ENCODE results near the gene NFRKB. TPM values are rescaled to one million over a fixed set of nuclear protein-coding genes. Genes with fewer than 3 reads are reported as not detected.
"Not testable (repeated sequence)": the region's sequence is repeated elsewhere in the genome, so short reads cannot be mapped to it uniquely, and the experiment has no call there.

The NFRKB gene
- total RNA-seq, 2 donors from 2014 or later: 41.8 to 44.0 TPM

GRCh38 chr11:129922674-129923073 is 27.3 kb upstream of the NFRKB start:
- no peak overlapping the region for H3K27ac Mint-ChIP-seq
- peaks cover 5% of the 10 kb centered on the region for H3K4me1 Mint-ChIP-seq
- ATAC-seq (replicated peaks): no peak
- H3K9me3 Mint-ChIP-seq: no peaks in the 10 kb centered on the region
- peaks cover 47% of the 10 kb centered on the region for H3K36me3 Mint-ChIP-seq (ENCODE audit: low read depth)
- H3K4me3 Mint-ChIP-seq: no peak overlapping the region
- H3K27me3 Mint-ChIP-seq: no peaks in the 10 kb centered on the region

GRCh38 chr11:129918361-129918760 is 23.0 kb upstream of the NFRKB start:
- Mint-ChIP-seq H3K27me3 (no peaks in the 10 kb centered on the region), H3K4me3 (no peak overlapping the region), H3K9me3 (no peaks in the 10 kb centered on the region), H3K4me1 (peaks cover 2% of the 10 kb centered on the region), H3K36me3 (ENCODE audit: low read depth) (peaks cover 63% of the 10 kb centered on the region), H3K27ac (no peak overlapping the region)
- no peak for ATAC-seq (replicated peaks)

- H3K27ac Mint-ChIP-seq: no peak overlapping the region
- no peaks in the 10 kb centered on the region for H3K27me3 Mint-ChIP-seq
- H3K4me3 Mint-ChIP-seq: no peak overlapping the region
- ATAC-seq (replicated peaks): no peak
- H3K36me3 Mint-ChIP-seq (ENCODE audit: low read depth): peaks cover 63% of the 10 kb centered on the region
- H3K4me1 Mint-ChIP-seq: no peaks in the 10 kb centered on the region
- H3K9me3 Mint-ChIP-seq: no peaks in the 10 kb centered on the region
Measured at GRCh38 chr11:129917231-129917630, 21.9 kb upstream of the NFRKB start.

GRCh38 chr11:129911298-129911697 is 15.9 kb upstream of the NFRKB start:
- H3K9me3 Mint-ChIP-seq: no peaks in the 10 kb centered on the region
- no peaks in the 10 kb centered on the region for H3K27me3 Mint-ChIP-seq
- H3K27ac Mint-ChIP-seq: peak overlapping the region; percentile 76
- peaks cover 83% of the 10 kb centered on the region for H3K36me3 Mint-ChIP-seq (ENCODE audit: low read depth)
- no peak for ATAC-seq (replicated peaks)
- H3K4me1 Mint-ChIP-seq: peaks cover 6% of the 10 kb centered on the region
- H3K4me3 Mint-ChIP-seq: peak overlapping the region; percentile 2

GRCh38 chr11:129910360-129910759 is 15.0 kb upstream of the NFRKB start:
- ATAC-seq (replicated peaks): no peak
- Mint-ChIP-seq H3K4me3 (no peak overlapping the region), H3K9me3 (no peaks in the 10 kb centered on the region)

GRCh38 chr11:129905402-129905801 is 10.0 kb upstream of the NFRKB start:
- H3K36me3 Mint-ChIP-seq (ENCODE audit: low read depth): peaks cover 85% of the 10 kb centered on the region
- no peak overlapping the region for H3K4me3 Mint-ChIP-seq
- H3K27ac Mint-ChIP-seq: no peak overlapping the region

More at GRCh38 chr11:129910360-129910759, 15.0 kb upstream of the NFRKB start:
- no peak overlapping the region for H3K27ac Mint-ChIP-seq
- H3K36me3 Mint-ChIP-seq (ENCODE audit: low read depth): peaks cover 83% of the 10 kb centered on the region
- no peaks in the 10 kb centered on the region for H3K27me3 Mint-ChIP-seq
- H3K4me1 Mint-ChIP-seq: peaks cover 6% of the 10 kb centered on the region

GRCh38 chr11:129896062-129896461 is 684 bp upstream of the NFRKB start:
- H3K36me3 Mint-ChIP-seq (ENCODE audit: low read depth): peaks cover 42% of the 10 kb centered on the region
- peaks cover 29% of the 10 kb centered on the region for H3K4me1 Mint-ChIP-seq
- peak overlapping the region; percentile 86 for H3K4me3 Mint-ChIP-seq
- H3K9me3 Mint-ChIP-seq: no peaks in the 10 kb centered on the region
- ATAC-seq (replicated peaks): no peak
- no peaks in the 10 kb centered on the region for H3K27me3 Mint-ChIP-seq
- peak overlapping the region; percentile 81 for H3K27ac Mint-ChIP-seq

More at GRCh38 chr11:129905402-129905801, 10.0 kb upstream of the NFRKB start:
- ATAC-seq (replicated peaks): no peak
- no peaks in the 10 kb centered on the region for H3K9me3 Mint-ChIP-seq
- no peaks in the 10 kb centered on the region for H3K27me3 Mint-ChIP-seq
- no peaks in the 10 kb centered on the region for H3K4me1 Mint-ChIP-seq

GRCh38 chr11:129894278-129895125 is 876 bp downstream of the NFRKB start:
- ATAC-seq (replicated peaks): no peak
- Mint-ChIP-seq H3K4me1 (peaks cover 32% of the 10 kb centered on the region), H3K4me3 (peak overlapping the region; percentile 86)

GRCh38 chr11:129888451-129888850 is 6.9 kb downstream of the NFRKB start:
- peaks cover 97% of the 10 kb centered on the region for H3K36me3 Mint-ChIP-seq (ENCODE audit: low read depth)
- no peaks in the 10 kb centered on the region for H3K9me3 Mint-ChIP-seq
- peaks cover 24% of the 10 kb centered on the region for H3K4me1 Mint-ChIP-seq
- peak; percentile 56 for ATAC-seq (replicated peaks)
- H3K27me3 Mint-ChIP-seq: no peaks in the 10 kb centered on the region
- peak overlapping the region; percentile 66 for H3K27ac Mint-ChIP-seq
- peak overlapping the region; percentile 37 for H3K4me3 Mint-ChIP-seq

More at GRCh38 chr11:129894278-129895125, 876 bp downstream of the NFRKB start:
- Mint-ChIP-seq H3K27me3 (no peaks in the 10 kb centered on the region), H3K36me3 (ENCODE audit: low read depth) (peaks cover 47% of the 10 kb centered on the region), H3K27ac (peak overlapping the region; percentile 84), H3K9me3 (no peaks in the 10 kb centered on the region)

GRCh38 chr11:129885381-129885780 is 10.0 kb downstream of the NFRKB start:
- Mint-ChIP-seq H3K4me3 (no peak overlapping the region), H3K9me3 (no peaks in the 10 kb centered on the region), H3K27me3 (no peaks in the 10 kb centered on the region), H3K27ac (no peak overlapping the region), H3K4me1 (peaks cover 11% of the 10 kb centered on the region), H3K36me3 (ENCODE audit: low read depth) (peaks cover 100% of the 10 kb centered on the region)
- no peak for ATAC-seq (replicated peaks)

- Mint-ChIP-seq H3K4me1 (peaks cover 9% of the 10 kb centered on the region), H3K27ac (no peak overlapping the region), H3K27me3 (no peaks in the 10 kb centered on the region), H3K4me3 (no peak overlapping the region), H3K36me3 (ENCODE audit: low read depth) (peaks cover 100% of the 10 kb centered on the region), H3K9me3 (no peaks in the 10 kb centered on the region)
- ATAC-seq (replicated peaks): no peak
Measured at GRCh38 chr11:129884581-129884980, 10.8 kb downstream of the NFRKB start.

GRCh38 chr11:129881570-129882170 is 13.7 kb downstream of the NFRKB start:
- no peaks in the 10 kb centered on the region for H3K27me3 Mint-ChIP-seq
- no peaks in the 10 kb centered on the region for H3K9me3 Mint-ChIP-seq
- H3K27ac Mint-ChIP-seq: no peak overlapping the region
- H3K36me3 Mint-ChIP-seq (ENCODE audit: low read depth): peaks cover 100% of the 10 kb centered on the region
- no peaks in the 10 kb centered on the region for H3K4me1 Mint-ChIP-seq
- no peak overlapping the region for H3K4me3 Mint-ChIP-seq
- no peak for ATAC-seq (replicated peaks)

GRCh38 chr11:129880311-129880710 is 15.1 kb downstream of the NFRKB start:
- peaks cover 100% of the 10 kb centered on the region for H3K36me3 Mint-ChIP-seq (ENCODE audit: low read depth)
- H3K27me3 Mint-ChIP-seq: no peaks in the 10 kb centered on the region
- no peaks in the 10 kb centered on the region for H3K9me3 Mint-ChIP-seq
- H3K4me3 Mint-ChIP-seq: no peak overlapping the region
- H3K27ac Mint-ChIP-seq: peak overlapping the region; percentile 8
- ATAC-seq (replicated peaks): no peak
- no peaks in the 10 kb centered on the region for H3K4me1 Mint-ChIP-seq

GRCh38 chr11:129871914-129872313 is 23.5 kb downstream of the NFRKB start:
- Mint-ChIP-seq H3K9me3 (no peaks in the 10 kb centered on the region), H3K27me3 (no peaks in the 10 kb centered on the region), H3K4me1 (peaks cover 8% of the 10 kb centered on the region), H3K27ac (peak overlapping the region; percentile 20), H3K4me3 (no peak overlapping the region), H3K36me3 (ENCODE audit: low read depth) (peaks cover 100% of the 10 kb centered on the region)
- no peak for ATAC-seq (replicated peaks)

GRCh38 chr11:129868626-129869025 is 26.8 kb downstream of the NFRKB start:
- not testable (repeated sequence) for H3K27me3 Mint-ChIP-seq; H3K4me3 Mint-ChIP-seq; ATAC-seq (replicated peaks); H3K27ac Mint-ChIP-seq; H3K9me3 Mint-ChIP-seq; H3K4me1 Mint-ChIP-seq
- peaks cover 100% of the 10 kb centered on the region for H3K36me3 Mint-ChIP-seq (ENCODE audit: low read depth)
